Keratinocyte (primary cell): ENCODE results near the gene APOBEC3F.
"Not testable (repeated sequence)": the region's sequence is repeated elsewhere in the genome, so short reads cannot be mapped to it uniquely, and the experiment has no call there.

ENCODE experiments used
- CTCF ChIP-seq, 3 experiments: IDR thresholded peaks in 1 of 3; conservative IDR thresholded peaks in 1 of 3; optimal IDR thresholded peaks in 1 of 3; 2 replicates in 2 of 3; 3 replicates in 1 of 3; pipeline versions ENCODE3 to v1.5.1; 2011; ENCODE audit warnings: low read length in 3 of 3, mild to moderate bottlenecking in 3 of 3, moderate library complexity in 2 of 3, control low read depth in 1 of 3, inconsistent platforms in 1 of 3; ENCODE audit not compliant: insufficient read depth in 2 of 3; ENCODE audit errors: extremely low read depth in 1 of 3
- EZH2 ChIP-seq: IDR thresholded peaks from one replicate; pipeline ENCODE4 v1.6.1; 2012; ENCODE audit warnings: inconsistent platforms, mild to moderate bottlenecking, low read length, moderate library complexity

GRCh38 chr22:39020021-39020651 is 20.5 kb upstream of the APOBEC3F start:
- not testable (repeated sequence) for TF ChIP-seq CTCF (optimal IDR thresholded peaks at IDR 0.05 in 1 of 3, IDR thresholded peaks at IDR 0.05 in 1 of 3, conservative IDR thresholded peaks at IDR 0.05 in 1 of 3; ENCODE audit: extremely low read depth in 1 of 3, insufficient read depth in 2 of 3, low read length in 3 of 3); EZH2
